Vagina (tissue), 2 donors: Measurements from ENCODE around the gene CRYM. TPM values are rescaled to one million over a fixed set of nuclear protein-coding genes. Genes with fewer than 3 reads are reported as not detected.
A peak's percentile ranks its signal among the peaks of the same experiment; 100 is the strongest.

Source experiments
- DNase-seq, 2 donors: peaks; one replicate each; pipeline ENCODE4 v3.0.0-alpha.2; 2017; ENCODE audit errors: extremely low spot score in 2 of 2
- H3K27ac ChIP-seq: fragments of 200-600 bp; sonication (generic); one replicate; pipeline ENCODE4 v1.5.1; 2019
- H3K27me3 ChIP-seq: fragments of 200-600 bp; sonication (generic); one replicate; pipeline ENCODE4 v1.5.1; 2019
- H3K36me3 ChIP-seq, 2 donors: fragments of 200-600 bp; sonication (generic); one replicate each; pipeline ENCODE4 v1.5.1; 2017 to 2019
- H3K4me1 ChIP-seq: fragments of 200-600 bp; sonication (generic); one replicate; pipeline ENCODE4 v1.5.1; 2019
- H3K4me3 ChIP-seq, 2 donors: fragments of 200-600 bp; sonication (generic); 1 replicate in 1 of 2; 2 replicates in 1 of 2; pipeline ENCODE4 v1.5.1; 2016 to 2019
- H3K9me3 ChIP-seq: fragments of 200-600 bp; sonication (generic); one replicate; pipeline ENCODE4 v1.5.1; 2019
- CTCF ChIP-seq, 3 experiments: fragments of 450-650 bp in 2 of 3; fragments of 200-600 bp in 1 of 3; sonication (generic) in 1 of 3; IDR thresholded peaks; one replicate each; pipeline ENCODE4 v1.5.1; 2017 to 2019; ENCODE audit warnings: antibody characterized with exemption in 3 of 3, mild to moderate bottlenecking in 2 of 3, moderate library complexity in 2 of 3
- POLR2A ChIP-seq, 2 donors: fragments of 450-650 bp; IDR thresholded peaks; one replicate each; pipeline ENCODE4 v1.6.1; 2017; ENCODE audit warnings: antibody characterized with exemption in 2 of 2, mild to moderate bottlenecking in 2 of 2, moderate library complexity in 2 of 2
- POLR2AphosphoS5 ChIP-seq, 2 donors: sonication (generic); formaldehyde crosslinking; IDR thresholded peaks; one replicate each; pipeline ENCODE4 v1.9.0; 2017; ENCODE audit warnings: antibody characterized with exemption in 2 of 2, mild to moderate bottlenecking in 2 of 2, low read depth in 1 of 2; ENCODE audit not compliant: insufficient read depth in 1 of 2
- intact Hi-C: fragments of 100-400 bp; cut with DNase I; formaldehyde crosslinking; loops from one replicate; pipeline ENCODE4 v1.15.1; 2023
- total RNA-seq: library from RNA; depleted of rRNA; stranded (reverse); fragments of >200 nt; gene quantifications from one replicate; pipeline ENCODE4 v1.2.3, GENCODE V29; 2016

Gene CRYM
- total RNA-seq, 1 donor from 2014 or later: 3.9 TPM

GRCh38 chr16:21272253-21272652, 5.8 kb downstream of the CRYM start:
- DNase-seq: peak in 1 of 2 donors; percentile 25
- H3K36me3 ChIP-seq: no peaks in the 10 kb centered on the region
- H3K9me3 ChIP-seq: no peaks in the 10 kb centered on the region
- H3K4me3 ChIP-seq: no peak overlapping the region
- intact Hi-C loops: no loop called here
- H3K27ac ChIP-seq: no peak overlapping the region
- no peaks in the 10 kb centered on the region for H3K27me3 ChIP-seq
- no peaks in the 10 kb centered on the region for H3K4me1 ChIP-seq
- TF ChIP-seq CTCF (IDR thresholded peaks at IDR 0.05): no peak
- TF ChIP-seq POLR2A (IDR thresholded peaks at IDR 0.05): no peak
- no peak for TF ChIP-seq POLR2AphosphoS5 (IDR thresholded peaks at IDR 0.05; ENCODE audit: insufficient read depth in 1 of 2, low read depth in 1 of 2)

GRCh38 chr16:21268236-21268635, 9.9 kb downstream of the CRYM start:
- Histone ChIP-seq H3K27ac (no peak overlapping the region), H3K4me1 (peaks cover 17% of the 10 kb centered on the region), H3K9me3 (no peaks in the 10 kb centered on the region), H3K27me3 (no peaks in the 10 kb centered on the region), H3K36me3 (no peaks in the 10 kb centered on the region), H3K4me3 (no peak overlapping the region)
- intact Hi-C loops: no loop called here
- peak in 1 of 2 donors; percentile 34 for DNase-seq
- TF ChIP-seq POLR2A (IDR thresholded peaks at IDR 0.05): no peak
- no peak for TF ChIP-seq CTCF (IDR thresholded peaks at IDR 0.05)
- no peak for TF ChIP-seq POLR2AphosphoS5 (IDR thresholded peaks at IDR 0.05; ENCODE audit: insufficient read depth in 1 of 2, low read depth in 1 of 2)

- H3K4me3 ChIP-seq: no peak overlapping the region
- intact Hi-C loops: no loop called here
- TF ChIP-seq CTCF (IDR thresholded peaks at IDR 0.05): no peak
- TF ChIP-seq POLR2AphosphoS5 (IDR thresholded peaks at IDR 0.05; ENCODE audit: insufficient read depth in 1 of 2, low read depth in 1 of 2): no peak
- no peak for TF ChIP-seq POLR2A (IDR thresholded peaks at IDR 0.05)
- H3K27ac ChIP-seq: no peak overlapping the region
- no peaks in the 10 kb centered on the region for H3K27me3 ChIP-seq
- peaks cover 18% of the 10 kb centered on the region for H3K4me1 ChIP-seq
- DNase-seq: peak in 1 of 2 donors; percentile 43
- no peaks in the 10 kb centered on the region for H3K9me3 ChIP-seq
- no peaks in the 10 kb centered on the region for H3K36me3 ChIP-seq
Observed at GRCh38 chr16:21267298-21267697, 10.8 kb downstream of the CRYM start.

- peak in 1 of 2 donors; percentile 72 for DNase-seq
- Histone ChIP-seq H3K27me3 (no peaks in the 10 kb centered on the region), H3K27ac (peak overlapping the region; percentile 62), H3K9me3 (no peaks in the 10 kb centered on the region), H3K4me1 (peaks cover 18% of the 10 kb centered on the region), H3K4me3 (no peak overlapping the region), H3K36me3 (no peaks in the 10 kb centered on the region)
- no peak for TF ChIP-seq POLR2A (IDR thresholded peaks at IDR 0.05)
- no peak for TF ChIP-seq CTCF (IDR thresholded peaks at IDR 0.05)
- TF ChIP-seq POLR2AphosphoS5 (IDR thresholded peaks at IDR 0.05; ENCODE audit: insufficient read depth in 1 of 2, low read depth in 1 of 2): no peak
- intact Hi-C loops: no loop called here
Observed at GRCh38 chr16:21265104-21265837, 12.8 kb downstream of the CRYM start.

GRCh38 chr16:21264571-21265036, 13.5 kb downstream of the CRYM start:
- H3K27me3 ChIP-seq: no peaks in the 10 kb centered on the region
- H3K27ac ChIP-seq: peak overlapping the region; percentile 62
- H3K4me1 ChIP-seq: peaks cover 18% of the 10 kb centered on the region
- DNase-seq: peak in 1 of 2 donors; percentile 87
- intact Hi-C loops: no loop called here
- no peaks in the 10 kb centered on the region for H3K36me3 ChIP-seq
- H3K4me3 ChIP-seq: no peak overlapping the region
- TF ChIP-seq POLR2A (IDR thresholded peaks at IDR 0.05) (no peak), POLR2AphosphoS5 (IDR thresholded peaks at IDR 0.05; ENCODE audit: insufficient read depth in 1 of 2, low read depth in 1 of 2) (no peak), CTCF (IDR thresholded peaks at IDR 0.05) (no peak)
- no peaks in the 10 kb centered on the region for H3K9me3 ChIP-seq
